COLO668 (cell line): ENCODE measurements around the gene SHANK2.

Experiments
- DNase-seq: peaks from one replicate; lab custom pipeline; 2025; ENCODE audit not compliant: unreplicated experiment; lab: John Stamatoyannopoulos, UW

SHANK2 gene

GRCh38 chr11:71222318-71223080, 29.9 kb downstream of the SHANK2 start:
- no peak for DNase-seq

GRCh38 chr11:71221821-71222220, 30.6 kb downstream of the SHANK2 start:
- no peak for DNase-seq

- DNase-seq = no peak
Observed at GRCh38 chr11:71221201-71221600, 31.2 kb downstream of the SHANK2 start.

- DNase-seq = no peak
Observed at GRCh38 chr11:71218789-71219499, 33.4 kb downstream of the SHANK2 start.

GRCh38 chr11:71215425-71215965, 36.9 kb downstream of the SHANK2 start:
- no peak for DNase-seq

- DNase-seq = no peak
Observed at GRCh38 chr11:71214553-71215424, 37.6 kb downstream of the SHANK2 start.

GRCh38 chr11:71213696-71214552, 38.5 kb downstream of the SHANK2 start:
- DNase-seq = no peak

GRCh38 chr11:71212871-71213559, 39.4 kb downstream of the SHANK2 start:
- DNase-seq = no peak

GRCh38 chr11:71211631-71212030, 40.7 kb downstream of the SHANK2 start:
- DNase-seq = no peak

- no peak for DNase-seq
Observed at GRCh38 chr11:71210861-71211260, 41.5 kb downstream of the SHANK2 start.

GRCh38 chr11:71209656-71210055, 42.7 kb downstream of the SHANK2 start:
- DNase-seq = no peak

GRCh38 chr11:71209181-71209580, 43.2 kb downstream of the SHANK2 start:
- DNase-seq = no peak

GRCh38 chr11:71208011-71208774, 44.2 kb downstream of the SHANK2 start:
- no peak for DNase-seq

- no peak for DNase-seq
Observed at GRCh38 chr11:71207563-71207962, 44.8 kb downstream of the SHANK2 start.

- no peak for DNase-seq
Observed at GRCh38 chr11:71206186-71206585, 46.2 kb downstream of the SHANK2 start.

GRCh38 chr11:71204748-71205664, 47.4 kb downstream of the SHANK2 start:
- peak; percentile 2 for DNase-seq

GRCh38 chr11:71204294-71204693, 48.1 kb downstream of the SHANK2 start:
- DNase-seq = peak; percentile 20

GRCh38 chr11:71203681-71204080, 48.7 kb downstream of the SHANK2 start:
- no peak for DNase-seq
